GM12891 (cell line): ENCODE data around the gene ATP13A3.

Experiments
- POLR2A ChIP-seq: IDR thresholded peaks from 2 replicates; pipeline ENCODE4 v1.6.1; 2011; ENCODE audit warnings: low read depth, low read length, control low read depth
- POLR2AphosphoS5 ChIP-seq: IDR thresholded peaks from 2 replicates; pipeline ENCODE4 v1.6.1; 2011; ENCODE audit warnings: low read depth, low read length, control low read depth
- TAF1 ChIP-seq: IDR thresholded peaks from 2 replicates; pipeline ENCODE4 v1.6.1; 2011; ENCODE audit warnings: low read depth, low read length, control low read depth

GRCh38 chr3:194397757-194398312, 89.0 kb downstream of the ATP13A3 start:
- TF ChIP-seq POLR2AphosphoS5 (no peak), TAF1 (no peak), POLR2A (no peak)
